Endothelial cell of umbilical vein (primary cell): ENCODE measurements around the gene NELFB.

ENCODE experiments used
- CTCF ChIP-seq, 2 donors: IDR thresholded peaks; 1 replicate in 1 of 2; 2 replicates in 1 of 2; pipeline ENCODE4 v1.5.1; 2011; ENCODE audit warnings: low read length in 2 of 2, mild to moderate bottlenecking in 2 of 2, moderate library complexity in 2 of 2, control low read depth in 1 of 2, inconsistent platforms in 1 of 2, low read depth in 1 of 2; ENCODE audit not compliant: insufficient read depth in 1 of 2; ENCODE audit errors: extremely low read depth in 1 of 2
- EZH2 ChIP-seq: IDR thresholded peaks from 2 replicates; pipeline ENCODE4 v1.6.1; 2012; ENCODE audit warnings: borderline replicate concordance, low read depth, mild to moderate bottlenecking, moderate library complexity, low read length, inconsistent platforms; ENCODE audit not compliant: severe bottlenecking
- GATA2 ChIP-seq: IDR thresholded peaks from 2 replicates; pipeline ENCODE4 v1.7.0; 2011; ENCODE audit warnings: low read depth, mild to moderate bottlenecking, moderate library complexity, mixed read lengths, low read length; ENCODE audit not compliant: insufficient read length, insufficient read depth
- JUN ChIP-seq: IDR thresholded peaks from 2 replicates; pipeline ENCODE4 v1.6.1; 2011; ENCODE audit warnings: borderline replicate concordance, low read depth; ENCODE audit not compliant: insufficient read length, insufficient read depth
- MAX ChIP-seq: IDR thresholded peaks from 2 replicates; pipeline ENCODE4 v1.6.1; 2011; ENCODE audit not compliant: insufficient read depth, insufficient read length
- POLR2A ChIP-seq: IDR thresholded peaks from 2 replicates; pipeline ENCODE4 v1.6.1; 2012; ENCODE audit warnings: low read depth, mild to moderate bottlenecking, control low read depth, low read length
- POLR2AphosphoS5 ChIP-seq: IDR thresholded peaks from 2 replicates; pipeline ENCODE4 v1.6.1; 2012; ENCODE audit warnings: low read depth, mild to moderate bottlenecking, control low read depth, low read length, moderate library complexity; ENCODE audit not compliant: insufficient read depth

DNA sequence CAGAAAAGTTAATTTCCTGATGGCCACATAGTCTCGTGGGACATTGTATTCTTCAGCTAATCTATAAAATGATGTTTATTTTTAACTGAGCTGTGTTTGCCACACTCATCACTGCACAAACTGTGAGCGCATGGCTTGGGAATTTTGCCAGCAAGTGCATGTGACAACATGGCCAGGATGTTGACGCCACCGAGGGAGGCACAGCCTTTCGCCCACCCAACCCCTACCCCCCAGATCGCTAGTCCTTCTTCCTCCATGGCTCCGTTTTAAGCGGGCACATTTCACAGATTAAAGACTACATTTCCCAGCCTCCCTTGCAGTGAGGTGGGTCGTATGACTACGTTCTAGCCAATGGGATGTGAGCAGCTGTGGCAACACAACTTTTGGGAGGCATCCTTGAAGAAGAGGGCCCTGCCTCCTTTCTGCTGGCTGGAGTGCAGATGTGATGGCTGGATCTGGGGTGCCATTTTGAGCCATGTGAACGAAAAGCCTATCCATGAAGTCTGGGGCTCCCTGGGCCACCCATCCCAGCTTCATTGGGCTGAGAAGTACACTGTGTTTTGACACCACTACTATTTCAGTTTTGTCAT is 39.1 kb downstream of the NELFB start:
- TF ChIP-seq CTCF (IDR thresholded peaks at IDR 0.05; ENCODE audit: extremely low read depth in 1 of 2, insufficient read depth in 1 of 2, low read depth in 1 of 2, low read length in 2 of 2) (no peak), POLR2AphosphoS5 (peak; percentile 17), GATA2 (no peak), EZH2 (no peak), POLR2A (peak; percentile 37), MAX (no peak), JUN (no peak)
